Upper lobe of right lung (tissue), 1 donor: ENCODE results near the gene SNRNP48. TPM values are rescaled to one million over a fixed set of nuclear protein-coding genes. Genes with fewer than 3 reads are reported as not detected.

Experiments used
- ATAC-seq: fragments of 200-7000 bp; cut with Tn5 transposase; one replicate; pipeline ENCODE4 v1.9.1; 2020; ENCODE audit warnings: mild to moderate bottlenecking, moderate library complexity
- DNase-seq: peaks from one replicate; pipeline ENCODE4 v3.0.0-alpha.2; 2020
- H3K27ac ChIP-seq: fragments of 200-600 bp; one replicate; pipeline ENCODE4 v1.8.0; 2022
- H3K27me3 ChIP-seq: fragments of 200-600 bp; one replicate; pipeline ENCODE4 v1.8.0; 2022; ENCODE audit warnings: mild to moderate bottlenecking
- H3K36me3 ChIP-seq: fragments of 200-600 bp; one replicate; pipeline ENCODE4 v1.8.0; 2022
- H3K4me1 ChIP-seq: fragments of 200-600 bp; one replicate; pipeline ENCODE4 v1.8.0; 2022
- H3K4me3 ChIP-seq: fragments of 200-600 bp; one replicate; pipeline ENCODE4 v1.8.0; 2022; ENCODE audit warnings: mild to moderate bottlenecking
- H3K9me3 ChIP-seq: fragments of 200-600 bp; one replicate; pipeline ENCODE4 v1.8.0; 2022
- intact Hi-C: fragments of 100-400 bp; cut with DNase I; formaldehyde crosslinking; loops from one replicate; pipeline ENCODE4 v1.11.0; 2022
- total RNA-seq: library from RNA; stranded (reverse); fragmentation: NEBNext Ultra II Directional; extraction: Animal tissue kit (Norgen Biotek cat#: 25700); gene quantifications from one replicate; pipeline ENCODE4 v1.2.1, GENCODE V29; 2021
- TF ChIP-seq, protein P1 (sequence below): fragments of 200-600 bp; IDR thresholded peaks from one replicate; pipeline ENCODE4 v1.8.0; 2022; ENCODE audit warnings: antibody characterized with exemption
- donor health status: DM: no; HTN: yes; CAD: no; lungs with severe emphysema.

Gene SNRNP48
- total RNA-seq, 1 donor from 2014 or later, result 10.2 TPM

DNA sequence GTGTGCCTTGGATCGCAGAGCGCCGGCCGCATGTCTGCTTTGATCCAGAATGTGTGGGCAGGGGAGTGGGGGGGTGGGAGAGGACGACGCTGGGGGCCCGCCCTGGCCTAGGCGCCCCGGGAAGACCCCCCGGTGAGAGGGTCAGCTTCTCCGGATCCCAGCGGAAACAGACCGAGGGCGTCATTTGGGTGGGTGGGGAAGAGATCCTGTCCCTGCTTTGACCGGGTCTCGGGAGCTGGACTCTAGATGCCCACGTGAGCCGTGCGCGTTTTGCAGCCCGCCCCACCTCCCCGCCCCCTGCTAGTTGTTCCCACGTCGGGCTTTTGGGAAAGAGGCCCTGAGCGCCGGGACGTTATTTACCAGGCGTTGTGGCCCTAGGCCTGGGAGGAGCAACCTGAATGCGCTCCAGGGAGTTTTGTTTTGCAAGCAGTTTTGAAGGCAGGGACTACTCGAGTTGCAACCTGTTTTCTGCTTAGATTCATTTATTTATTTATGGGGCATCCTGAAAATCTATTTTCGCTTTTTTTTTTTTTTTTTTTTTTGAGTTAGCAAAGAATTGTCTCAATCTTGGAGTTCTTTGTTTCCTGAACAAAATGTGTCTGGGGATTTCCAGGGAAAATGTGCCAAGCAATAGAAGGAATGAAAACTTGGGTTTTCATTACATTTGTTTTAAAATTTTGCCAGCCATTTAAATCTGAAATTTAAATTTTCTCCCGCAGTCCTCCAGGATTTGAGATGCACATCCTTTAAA lies 46.9 kb upstream of the SNRNP48 start:
- TF ChIP-seq, protein P1, sequence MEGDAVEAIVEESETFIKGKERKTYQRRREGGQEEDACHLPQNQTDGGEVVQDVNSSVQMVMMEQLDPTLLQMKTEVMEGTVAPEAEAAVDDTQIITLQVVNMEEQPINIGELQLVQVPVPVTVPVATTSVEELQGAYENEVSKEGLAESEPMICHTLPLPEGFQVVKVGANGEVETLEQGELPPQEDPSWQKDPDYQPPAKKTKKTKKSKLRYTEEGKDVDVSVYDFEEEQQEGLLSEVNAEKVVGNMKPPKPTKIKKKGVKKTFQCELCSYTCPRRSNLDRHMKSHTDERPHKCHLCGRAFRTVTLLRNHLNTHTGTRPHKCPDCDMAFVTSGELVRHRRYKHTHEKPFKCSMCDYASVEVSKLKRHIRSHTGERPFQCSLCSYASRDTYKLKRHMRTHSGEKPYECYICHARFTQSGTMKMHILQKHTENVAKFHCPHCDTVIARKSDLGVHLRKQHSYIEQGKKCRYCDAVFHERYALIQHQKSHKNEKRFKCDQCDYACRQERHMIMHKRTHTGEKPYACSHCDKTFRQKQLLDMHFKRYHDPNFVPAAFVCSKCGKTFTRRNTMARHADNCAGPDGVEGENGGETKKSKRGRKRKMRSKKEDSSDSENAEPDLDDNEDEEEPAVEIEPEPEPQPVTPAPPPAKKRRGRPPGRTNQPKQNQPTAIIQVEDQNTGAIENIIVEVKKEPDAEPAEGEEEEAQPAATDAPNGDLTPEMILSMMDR, result no peak
- Histone ChIP-seq H3K4me3 (peak overlapping the region; percentile 61), H3K9me3 (no peaks in the 10 kb centered on the region), H3K27me3 (peaks cover 63% of the 10 kb centered on the region), H3K36me3 (no peaks in the 10 kb centered on the region), H3K4me1 (peaks cover 20% of the 10 kb centered on the region), H3K27ac (peak overlapping the region; percentile 55)
- peak; percentile 70 for DNase-seq
- intact Hi-C loops, result no loop called here
- peak; percentile 55 for ATAC-seq

DNA sequence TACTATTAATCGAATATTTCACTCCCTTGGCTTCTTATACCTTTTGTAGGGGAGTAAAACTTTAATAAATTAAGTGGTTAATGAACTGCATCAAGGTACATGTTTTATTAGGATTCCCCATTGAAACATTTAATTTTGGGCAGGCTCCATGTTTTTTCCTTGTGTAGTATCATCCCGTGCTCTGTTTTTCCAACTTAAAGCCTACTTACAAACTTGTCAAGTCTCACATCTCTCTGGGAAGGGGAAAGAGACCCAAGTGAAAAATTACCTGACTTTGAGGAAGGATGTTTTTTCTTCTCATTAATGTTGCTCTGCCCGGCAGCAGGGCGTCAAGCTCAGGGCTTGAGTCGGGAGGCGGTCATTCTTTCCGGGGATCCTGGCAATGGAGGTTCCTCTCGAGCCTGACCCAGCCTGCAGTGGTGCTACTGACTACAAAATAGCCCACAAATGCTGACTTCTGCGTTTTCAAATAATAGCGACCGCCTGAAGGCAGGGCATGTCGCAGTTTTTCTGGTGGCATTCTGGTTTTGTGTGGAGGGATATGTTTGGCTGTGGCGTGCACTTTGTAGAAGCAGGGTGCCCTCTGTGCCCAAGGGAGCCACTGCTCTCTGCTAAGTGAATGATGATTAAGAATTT lies 46.1 kb upstream of the SNRNP48 start:
- H3K9me3 ChIP-seq, result no peaks in the 10 kb centered on the region
- intact Hi-C loops, result no loop called here
- peaks cover 64% of the 10 kb centered on the region for H3K27me3 ChIP-seq
- DNase-seq (no peak), ATAC-seq (no peak)
- H3K4me3 ChIP-seq, result no peak overlapping the region
- no peaks in the 10 kb centered on the region for H3K36me3 ChIP-seq
- TF ChIP-seq, protein P1, result no peak
- H3K27ac ChIP-seq, result no peak overlapping the region
- peaks cover 20% of the 10 kb centered on the region for H3K4me1 ChIP-seq

DNA sequence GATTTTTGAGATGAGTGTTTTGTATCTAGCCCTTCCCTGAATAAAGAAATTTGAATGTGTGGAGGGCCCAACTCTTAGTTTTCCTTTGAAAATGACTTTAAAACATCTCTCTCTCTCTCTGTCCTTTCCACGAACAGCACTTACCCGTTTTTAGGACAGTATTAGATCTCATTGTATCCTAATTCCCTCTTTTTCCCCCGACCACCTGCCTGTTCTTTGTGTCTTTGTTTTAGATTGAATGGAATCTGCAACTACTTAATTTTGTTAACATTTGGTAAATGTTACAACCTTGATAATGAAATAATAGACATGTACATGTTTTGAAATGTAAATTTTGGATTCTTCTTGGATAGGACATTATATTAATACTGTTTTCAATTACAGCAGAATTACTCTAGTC lies 45.4 kb upstream of the SNRNP48 start:
- ATAC-seq (no peak), DNase-seq (no peak)
- Histone ChIP-seq H3K4me3 (no peak overlapping the region), H3K9me3 (no peaks in the 10 kb centered on the region), H3K4me1 (peaks cover 20% of the 10 kb centered on the region), H3K27ac (no peak overlapping the region), H3K27me3 (peaks cover 60% of the 10 kb centered on the region), H3K36me3 (no peaks in the 10 kb centered on the region)
- intact Hi-C loops, result no loop called here
- TF ChIP-seq, protein P1, result no peak

DNA sequence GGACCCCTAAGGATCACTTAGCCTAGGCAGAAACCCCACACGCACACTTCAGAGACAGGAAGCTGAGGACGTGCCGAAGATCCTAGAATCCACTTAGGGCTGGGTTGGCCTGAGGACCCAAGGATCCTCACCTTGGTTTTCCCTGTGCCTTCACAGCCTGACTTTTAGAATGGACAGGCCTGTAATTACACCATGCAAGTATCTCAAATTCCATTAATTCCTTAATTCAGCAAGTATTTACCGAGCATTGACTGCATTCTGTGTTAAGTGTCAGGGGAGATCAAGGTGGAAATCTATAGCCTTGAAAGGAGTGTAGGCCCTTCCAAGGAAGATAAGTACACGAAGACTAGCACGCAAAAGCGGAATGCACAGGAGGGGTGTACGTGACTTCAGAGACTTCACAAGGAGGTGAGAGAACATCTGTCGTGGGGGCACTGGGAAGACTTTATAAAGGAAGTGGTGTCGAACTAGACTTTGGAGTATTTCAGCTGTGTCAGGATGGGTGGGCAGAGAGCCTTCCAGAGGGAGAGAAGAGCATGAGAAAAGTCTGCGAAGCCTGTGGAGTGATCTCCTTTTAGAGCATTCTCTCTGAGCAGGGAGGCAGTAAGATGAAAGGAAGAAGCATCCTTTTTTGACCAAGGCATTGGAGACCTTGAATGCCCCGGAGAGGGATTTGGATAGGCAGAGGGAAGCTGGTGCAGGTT lies 44.5 kb upstream of the SNRNP48 start:
- H3K4me1 ChIP-seq, result peaks cover 20% of the 10 kb centered on the region

GRCh38 chr6:7546020-7546369 lies 44.0 kb upstream of the SNRNP48 start:
- no peak for ATAC-seq
- Histone ChIP-seq H3K27ac (no peak overlapping the region), H3K36me3 (no peaks in the 10 kb centered on the region), H3K4me3 (no peak overlapping the region), H3K9me3 (no peaks in the 10 kb centered on the region), H3K27me3 (peaks cover 46% of the 10 kb centered on the region), H3K4me1 (peaks cover 16% of the 10 kb centered on the region)
- TF ChIP-seq, protein P1, result no peak
- DNase-seq, result no peak
- intact Hi-C loops, result no loop called here

More for the DNA sequence above, 44.5 kb upstream of the SNRNP48 start:
- DNase-seq (no peak), ATAC-seq (no peak)
- H3K36me3 ChIP-seq, result no peaks in the 10 kb centered on the region
- TF ChIP-seq, protein P1, result no peak
- no peak overlapping the region for H3K4me3 ChIP-seq
- no peaks in the 10 kb centered on the region for H3K9me3 ChIP-seq
- peaks cover 51% of the 10 kb centered on the region for H3K27me3 ChIP-seq
- intact Hi-C loops, result no loop called here
- H3K27ac ChIP-seq, result no peak overlapping the region
